Ishikawa (cell line): ENCODE data around the gene TANK.

Source experiments
- CEBPB ChIP-seq: IDR thresholded peaks from 2 replicates; pipeline ENCODE4 v1.6.1; 2012
- CREB1 ChIP-seq: IDR thresholded peaks from 2 replicates; pipeline ENCODE4 v1.6.1; 2012; ENCODE audit warnings: low read depth
- EGR1 ChIP-seq: IDR thresholded peaks from 2 replicates; pipeline ENCODE4 v1.6.1; 2012
- EP300 ChIP-seq: IDR thresholded peaks from 2 replicates; pipeline ENCODE4 v1.6.1; 2012; ENCODE audit warnings: borderline replicate concordance
- FOXM1 ChIP-seq: IDR thresholded peaks from 2 replicates; pipeline ENCODE4 v1.6.1; 2012; ENCODE audit warnings: low read depth, borderline replicate concordance
- MAX ChIP-seq: IDR thresholded peaks from 2 replicates; pipeline ENCODE4 v1.6.1; 2012
- NFIC ChIP-seq: IDR thresholded peaks from 2 replicates; pipeline ENCODE4 v1.6.1; 2012
- RAD21 ChIP-seq: IDR thresholded peaks from 2 replicates; pipeline ENCODE4 v1.6.1; 2012; ENCODE audit warnings: low read depth
- REST ChIP-seq: IDR thresholded peaks from 2 replicates; pipeline ENCODE4 v1.6.1; 2012; ENCODE audit warnings: low read depth, mild to moderate bottlenecking
- TAF1 ChIP-seq: IDR thresholded peaks from 2 replicates; pipeline ENCODE4 v1.6.1; 2012; ENCODE audit warnings: low read depth, mild to moderate bottlenecking
- TCF12 ChIP-seq: IDR thresholded peaks from 2 replicates; pipeline ENCODE4 v1.6.1; 2012; ENCODE audit warnings: low read depth
- TEAD4 ChIP-seq: IDR thresholded peaks from 2 replicates; pipeline ENCODE4 v1.6.1; 2012
- YY1 ChIP-seq: IDR thresholded peaks from 2 replicates; pipeline ENCODE4 v1.6.1; 2012; ENCODE audit warnings: low read depth
- ZBTB7A ChIP-seq: IDR thresholded peaks from 2 replicates; pipeline ENCODE4 v1.6.1; 2012; ENCODE audit warnings: low read depth

GRCh38 chr2:161257123-161257952 is 97.1 kb downstream of the TANK start:
- no peak for TF ChIP-seq CREB1
- TF ChIP-seq TCF12: no peak
- no peak for TF ChIP-seq REST
- TF ChIP-seq MAX: no peak
- no peak for TF ChIP-seq FOXM1
- TF ChIP-seq RAD21: no peak
- no peak for TF ChIP-seq NFIC
- TF ChIP-seq YY1: no peak
- TF ChIP-seq EGR1: no peak
- TF ChIP-seq TAF1: no peak
- TF ChIP-seq ZBTB7A: no peak
- TF ChIP-seq TEAD4: no peak
- TF ChIP-seq EP300: no peak
- no peak for TF ChIP-seq CEBPB
